ENCODE measurements around the gene PLCL2. TPM values are rescaled to one million over a fixed set of nuclear protein-coding genes. Genes with fewer than 3 reads are reported as not detected.
"Not testable (repeated sequence)": the region's sequence is repeated elsewhere in the genome, so short reads cannot be mapped to it uniquely, and the experiment has no call there.

The PLCL2 gene
- total and polyA plus RNA-seq, 9 donors, result 8.5 to 25.2 (median 11.4) TPM

GRCh38 chr3:16950282-16950681 lies 65.5 kb downstream of the PLCL2 start:
- no CpG with 5 or more reads among the region's 2 CpGs for WGBS (ENCODE audit: insufficient coverage)
- no peaks in the 10 kb centered on the region for H3K4me1 ChIP-seq (ENCODE audit: control insufficient read depth, insufficient read depth, low read length)
- no peak for DNase-seq

GRCh38 chr3:16950845-16951244 lies 66.1 kb downstream of the PLCL2 start:
- Histone ChIP-seq H3K4me3 (ENCODE audit: low read length) (no peak overlapping the region), H3K27ac (ENCODE audit: low read length) (no peak overlapping the region), H3K36me3 (ENCODE audit: control insufficient read depth, insufficient read depth, low read length) (no peaks in the 10 kb centered on the region), H3K27me3 (ENCODE audit: control insufficient read depth, insufficient read depth, low read length) (no peaks in the 10 kb centered on the region), H3K9me3 (replicated peaks; ENCODE audit: control insufficient read depth, low read depth, low read length) (no peaks in the 10 kb centered on the region), H3K4me1 (ENCODE audit: control insufficient read depth, insufficient read depth, low read length) (no peaks in the 10 kb centered on the region)
- no CpG with 5 or more reads among the region's 1 CpG for WGBS (ENCODE audit: insufficient coverage)
- no peak for DNase-seq

More at GRCh38 chr3:16950282-16950681, 65.5 kb downstream of the PLCL2 start:
- Histone ChIP-seq H3K36me3 (ENCODE audit: control insufficient read depth, insufficient read depth, low read length) (no peaks in the 10 kb centered on the region), H3K27ac (ENCODE audit: low read length) (no peak overlapping the region), H3K27me3 (ENCODE audit: control insufficient read depth, insufficient read depth, low read length) (no peaks in the 10 kb centered on the region), H3K9me3 (replicated peaks; ENCODE audit: control insufficient read depth, low read depth, low read length) (no peaks in the 10 kb centered on the region), H3K4me3 (ENCODE audit: low read length) (no peak overlapping the region)

- not testable (repeated sequence) for H3K4me1 ChIP-seq (ENCODE audit: control insufficient read depth, insufficient read depth, low read length); H3K27ac ChIP-seq (ENCODE audit: low read length); H3K36me3 ChIP-seq (ENCODE audit: control insufficient read depth, insufficient read depth, low read length); H3K4me3 ChIP-seq (ENCODE audit: low read length); H3K9me3 ChIP-seq (replicated peaks; ENCODE audit: control insufficient read depth, low read depth, low read length); H3K27me3 ChIP-seq (ENCODE audit: control insufficient read depth, insufficient read depth, low read length); DNase-seq
- no CpG with 5 or more reads among the region's 3 CpGs for WGBS (ENCODE audit: insufficient coverage)
These were observed 73.1 kb downstream of the PLCL2 start for GRCh38 chr3:16957852-16958251.

- H3K36me3 ChIP-seq (ENCODE audit: control insufficient read depth, insufficient read depth, low read length), result no peaks in the 10 kb centered on the region
- H3K4me1 ChIP-seq (ENCODE audit: control insufficient read depth, insufficient read depth, low read length), result no peaks in the 10 kb centered on the region
- DNase-seq, result no peak
- H3K27ac ChIP-seq (ENCODE audit: low read length), result no peak overlapping the region
- no peaks in the 10 kb centered on the region for H3K9me3 ChIP-seq (replicated peaks; ENCODE audit: control insufficient read depth, low read depth, low read length)
- WGBS (ENCODE audit: insufficient coverage), result 88% methylated on average over 2 of the region's 2 CpGs
- H3K4me3 ChIP-seq (ENCODE audit: low read length), result no peak overlapping the region
- no peaks in the 10 kb centered on the region for H3K27me3 ChIP-seq (ENCODE audit: control insufficient read depth, insufficient read depth, low read length)
These were observed 75.4 kb downstream of the PLCL2 start for GRCh38 chr3:16960125-16960524.

- no peaks in the 10 kb centered on the region for H3K4me1 ChIP-seq (ENCODE audit: control insufficient read depth, insufficient read depth, low read length)
- H3K4me3 ChIP-seq (ENCODE audit: low read length), result no peak overlapping the region
- H3K27ac ChIP-seq (ENCODE audit: low read length), result no peak overlapping the region
- H3K27me3 ChIP-seq (ENCODE audit: control insufficient read depth, insufficient read depth, low read length), result no peaks in the 10 kb centered on the region
- no peaks in the 10 kb centered on the region for H3K36me3 ChIP-seq (ENCODE audit: control insufficient read depth, insufficient read depth, low read length)
- H3K9me3 ChIP-seq (replicated peaks; ENCODE audit: control insufficient read depth, low read depth, low read length), result peaks cover 2% of the 10 kb centered on the region
- DNase-seq, result no peak
- WGBS (ENCODE audit: insufficient coverage), result 77% methylated on average over 3 of the region's 4 CpGs
These were observed 77.0 kb downstream of the PLCL2 start for GRCh38 chr3:16961621-16962205.

GRCh38 chr3:16975083-16975482 lies 90.3 kb downstream of the PLCL2 start:
- no peak for DNase-seq
- Histone ChIP-seq H3K36me3 (ENCODE audit: control insufficient read depth, insufficient read depth, low read length) (no peaks in the 10 kb centered on the region), H3K27ac (ENCODE audit: low read length) (no peak overlapping the region), H3K9me3 (replicated peaks; ENCODE audit: control insufficient read depth, low read depth, low read length) (peaks cover 4% of the 10 kb centered on the region), H3K4me1 (ENCODE audit: control insufficient read depth, insufficient read depth, low read length) (no peaks in the 10 kb centered on the region), H3K4me3 (ENCODE audit: low read length) (no peak overlapping the region), H3K27me3 (ENCODE audit: control insufficient read depth, insufficient read depth, low read length) (no peaks in the 10 kb centered on the region)
- 83% methylated on average over 1 of the region's 3 CpGs for WGBS (ENCODE audit: insufficient coverage)

GRCh38 chr3:16978234-16978920 lies 93.6 kb downstream of the PLCL2 start:
- Histone ChIP-seq H3K27me3 (ENCODE audit: control insufficient read depth, insufficient read depth, low read length) (no peaks in the 10 kb centered on the region), H3K9me3 (replicated peaks; ENCODE audit: control insufficient read depth, low read depth, low read length) (no peaks in the 10 kb centered on the region), H3K4me1 (ENCODE audit: control insufficient read depth, insufficient read depth, low read length) (no peaks in the 10 kb centered on the region), H3K27ac (ENCODE audit: low read length) (no peak overlapping the region), H3K4me3 (ENCODE audit: low read length) (no peak overlapping the region), H3K36me3 (ENCODE audit: control insufficient read depth, insufficient read depth, low read length) (no peaks in the 10 kb centered on the region)
- DNase-seq, result no peak
- 80% methylated on average over 1 of the region's 4 CpGs for WGBS (ENCODE audit: insufficient coverage)

GRCh38 chr3:16978921-16979271 lies 94.1 kb downstream of the PLCL2 start:
- DNase-seq, result no peak
- no peak overlapping the region for H3K27ac ChIP-seq (ENCODE audit: low read length)
- no peak overlapping the region for H3K4me3 ChIP-seq (ENCODE audit: low read length)
- H3K27me3 ChIP-seq (ENCODE audit: control insufficient read depth, insufficient read depth, low read length), result no peaks in the 10 kb centered on the region
- H3K36me3 ChIP-seq (ENCODE audit: control insufficient read depth, insufficient read depth, low read length), result no peaks in the 10 kb centered on the region
- H3K4me1 ChIP-seq (ENCODE audit: control insufficient read depth, insufficient read depth, low read length), result no peaks in the 10 kb centered on the region
- no peaks in the 10 kb centered on the region for H3K9me3 ChIP-seq (replicated peaks; ENCODE audit: control insufficient read depth, low read depth, low read length)
- WGBS (ENCODE audit: insufficient coverage), result no CpG with 5 or more reads among the region's 3 CpGs

- H3K36me3 ChIP-seq (ENCODE audit: control insufficient read depth, insufficient read depth, low read length), result not testable (repeated sequence)
- WGBS (ENCODE audit: insufficient coverage), result 97% methylated on average over 21 of the region's 43 CpGs
These were observed 95.2 kb downstream of the PLCL2 start for GRCh38 chr3:16979769-16980515.

GRCh38 chr3:16980526-16980925 lies 95.8 kb downstream of the PLCL2 start:
- not testable (repeated sequence) for H3K9me3 ChIP-seq (replicated peaks; ENCODE audit: control insufficient read depth, low read depth, low read length); DNase-seq; H3K4me3 ChIP-seq (ENCODE audit: low read length); H3K4me1 ChIP-seq (ENCODE audit: control insufficient read depth, insufficient read depth, low read length); H3K27me3 ChIP-seq (ENCODE audit: control insufficient read depth, insufficient read depth, low read length); H3K36me3 ChIP-seq (ENCODE audit: control insufficient read depth, insufficient read depth, low read length); H3K27ac ChIP-seq (ENCODE audit: low read length)
- WGBS (ENCODE audit: insufficient coverage), result 100% methylated on average over 7 of the region's 26 CpGs

More at GRCh38 chr3:16979769-16980515, 95.2 kb downstream of the PLCL2 start:
- not testable (repeated sequence) for H3K9me3 ChIP-seq (replicated peaks; ENCODE audit: control insufficient read depth, low read depth, low read length); DNase-seq; H3K27ac ChIP-seq (ENCODE audit: low read length); H3K27me3 ChIP-seq (ENCODE audit: control insufficient read depth, insufficient read depth, low read length); H3K4me1 ChIP-seq (ENCODE audit: control insufficient read depth, insufficient read depth, low read length); H3K4me3 ChIP-seq (ENCODE audit: low read length)

All from muscle of leg (tissue), 11 donors.